NCI-H146 treated with DMSO at 0.1 percent for 48 hours (cell line): ENCODE results near the gene WNT3.

ENCODE experiments used
- DNase-seq: peaks from one replicate; lab custom pipeline; 2025; ENCODE audit not compliant: unreplicated experiment; lab: John Stamatoyannopoulos, UW

The WNT3 gene

DNA sequence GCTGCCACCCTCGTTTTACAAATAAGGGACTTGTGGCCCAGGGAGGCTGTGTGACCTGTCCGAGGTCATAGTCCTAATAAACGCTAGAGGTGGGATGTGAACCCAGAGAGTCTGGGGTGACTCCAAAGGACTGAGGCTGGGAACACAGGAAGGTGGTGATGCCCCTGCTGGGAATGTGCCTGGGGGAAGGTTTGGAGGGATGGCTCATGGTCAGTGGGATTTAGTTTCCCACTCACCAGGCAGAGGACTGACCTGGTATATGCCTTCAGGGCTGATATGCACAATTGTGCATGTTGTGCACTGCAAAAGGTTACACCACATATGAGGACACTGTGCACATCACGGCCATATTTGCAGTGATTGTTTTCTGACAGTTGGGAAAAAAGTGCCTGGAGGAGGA lies 19.0 kb upstream of the WNT3 start:
- no peak for DNase-seq

DNA sequence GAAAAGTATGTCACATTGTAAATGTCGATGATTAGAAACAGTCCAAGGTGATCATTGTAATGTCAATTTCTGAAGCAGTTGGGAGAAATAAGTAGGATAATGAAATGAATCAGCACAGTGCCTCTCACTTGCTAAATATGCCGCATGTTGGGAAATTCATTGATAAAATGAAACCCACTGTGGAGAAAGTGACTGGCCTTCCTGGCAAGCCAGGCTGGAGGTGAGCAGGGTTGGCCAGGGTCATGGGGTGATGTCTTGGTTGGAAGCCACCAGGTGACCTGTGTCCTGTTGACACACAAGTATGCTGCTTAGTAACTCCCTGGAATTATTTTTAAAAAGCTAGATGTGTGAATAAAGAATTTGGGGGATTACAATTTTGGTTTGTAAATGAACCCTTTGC lies 18.0 kb upstream of the WNT3 start:
- DNase-seq, result no peak

GRCh38 chr17:46834846-46835245 lies 16.4 kb upstream of the WNT3 start:
- no peak for DNase-seq

DNA sequence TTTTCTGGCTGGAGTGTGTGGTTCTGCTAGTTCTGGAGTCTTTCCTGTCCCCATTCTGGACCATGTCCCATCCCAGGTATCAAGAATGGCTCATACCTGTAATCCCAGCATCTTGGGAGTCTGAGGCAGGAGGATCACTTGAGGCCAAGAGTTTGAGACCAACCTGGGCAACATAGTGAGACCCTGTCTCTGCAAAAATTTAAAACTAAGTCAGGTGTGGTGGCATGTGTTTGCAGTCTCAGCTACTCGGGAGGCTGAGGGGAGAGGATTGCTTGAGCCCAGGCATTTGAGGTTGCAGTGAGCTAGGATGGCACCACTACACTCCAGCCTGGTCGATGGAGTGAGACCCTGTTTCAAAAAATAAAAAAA lies 15.3 kb upstream of the WNT3 start:
- DNase-seq, result no peak

- no peak for DNase-seq
Observed at GRCh38 chr17:46832945-46833839, 14.7 kb upstream of the WNT3 start.

DNA sequence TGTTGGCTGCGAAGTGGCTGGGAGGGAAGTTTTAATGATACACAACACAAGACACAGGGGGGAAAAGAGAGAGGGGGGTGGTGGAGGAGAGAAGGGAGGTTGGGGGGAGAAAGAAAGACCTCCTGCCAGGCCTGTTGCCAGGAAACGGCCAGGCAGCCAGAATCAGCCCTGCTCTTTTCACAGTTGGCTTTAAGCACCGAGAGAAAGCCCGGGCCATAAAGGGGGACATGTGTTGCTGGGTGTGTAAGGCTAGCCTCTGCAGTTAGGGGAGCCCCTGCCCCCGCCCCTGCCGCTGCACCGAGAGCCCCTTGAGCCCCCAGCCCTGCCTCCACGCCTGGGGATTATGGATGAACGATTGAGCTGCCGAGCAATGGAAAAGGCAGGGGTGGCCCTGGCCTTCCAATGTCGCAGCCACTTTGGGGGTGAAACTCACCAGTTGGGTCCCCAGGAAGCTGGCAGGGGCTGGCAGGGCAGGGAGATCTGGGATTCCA lies 13.9 kb upstream of the WNT3 start:
- no peak for DNase-seq

DNA sequence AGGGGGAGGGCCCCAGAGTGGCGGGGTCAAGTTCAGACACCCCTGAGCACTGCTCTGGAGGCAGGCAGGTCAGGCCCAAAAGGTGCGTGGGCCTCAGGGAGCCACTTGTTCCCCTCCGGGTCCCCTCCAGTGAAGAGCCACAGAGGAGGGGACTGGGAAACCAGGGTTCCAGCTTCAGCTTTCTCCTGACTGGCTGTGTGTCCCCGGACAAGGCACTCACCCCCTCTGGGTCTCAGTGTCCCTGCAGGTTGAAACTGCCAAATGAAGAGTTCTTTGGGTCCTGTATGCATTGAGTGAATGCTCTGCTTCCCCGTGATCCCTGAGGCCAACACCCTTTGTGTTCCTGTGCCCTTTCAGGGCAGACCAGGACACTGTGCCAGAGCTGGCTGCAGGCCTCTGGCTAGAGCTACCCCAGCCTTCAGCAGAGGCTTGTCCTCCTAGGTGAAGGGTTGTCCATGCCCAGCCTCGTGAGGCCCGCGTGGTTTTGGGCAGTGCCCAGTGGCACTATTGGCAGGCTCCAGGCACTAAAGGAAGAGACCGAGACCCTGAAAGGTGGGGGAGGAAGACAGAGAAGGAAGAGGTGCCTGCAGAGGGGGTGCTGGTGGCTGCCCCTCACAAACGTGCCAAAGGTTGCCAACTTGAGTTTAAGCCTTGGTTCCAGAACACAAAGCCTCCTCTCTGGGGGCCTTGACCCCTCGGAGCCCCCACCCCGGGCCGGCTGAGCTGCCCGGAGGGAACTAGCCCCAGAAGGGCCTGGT lies 13.3 kb upstream of the WNT3 start:
- no peak for DNase-seq

GRCh38 chr17:46827274-46827673 lies 8.8 kb upstream of the WNT3 start:
- DNase-seq, result no peak

GRCh38 chr17:46826116-46826515 lies 7.6 kb upstream of the WNT3 start:
- no peak for DNase-seq

DNA sequence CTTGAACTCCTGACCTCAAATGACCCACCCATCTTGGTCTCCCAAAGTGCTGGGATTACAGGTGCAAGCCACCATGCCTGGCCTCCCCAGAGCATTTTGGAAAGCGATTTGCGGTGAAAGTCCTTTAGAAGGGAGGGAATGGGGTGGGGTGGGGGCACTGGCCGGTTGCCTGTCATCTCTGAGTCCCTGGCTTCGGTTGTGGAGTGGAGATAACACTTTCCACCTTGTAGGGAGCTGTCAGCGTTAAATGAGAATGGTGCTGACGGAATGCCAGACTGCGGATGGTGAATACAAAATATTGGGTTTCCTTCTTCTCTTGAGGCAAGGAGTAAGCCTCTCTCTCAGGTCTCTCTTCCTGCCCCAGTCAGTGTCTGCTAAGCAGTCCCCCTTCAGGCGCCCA lies 5.2 kb upstream of the WNT3 start:
- no peak for DNase-seq

- no peak for DNase-seq
Observed at GRCh38 chr17:46822388-46822921, 4.0 kb upstream of the WNT3 start.

DNA sequence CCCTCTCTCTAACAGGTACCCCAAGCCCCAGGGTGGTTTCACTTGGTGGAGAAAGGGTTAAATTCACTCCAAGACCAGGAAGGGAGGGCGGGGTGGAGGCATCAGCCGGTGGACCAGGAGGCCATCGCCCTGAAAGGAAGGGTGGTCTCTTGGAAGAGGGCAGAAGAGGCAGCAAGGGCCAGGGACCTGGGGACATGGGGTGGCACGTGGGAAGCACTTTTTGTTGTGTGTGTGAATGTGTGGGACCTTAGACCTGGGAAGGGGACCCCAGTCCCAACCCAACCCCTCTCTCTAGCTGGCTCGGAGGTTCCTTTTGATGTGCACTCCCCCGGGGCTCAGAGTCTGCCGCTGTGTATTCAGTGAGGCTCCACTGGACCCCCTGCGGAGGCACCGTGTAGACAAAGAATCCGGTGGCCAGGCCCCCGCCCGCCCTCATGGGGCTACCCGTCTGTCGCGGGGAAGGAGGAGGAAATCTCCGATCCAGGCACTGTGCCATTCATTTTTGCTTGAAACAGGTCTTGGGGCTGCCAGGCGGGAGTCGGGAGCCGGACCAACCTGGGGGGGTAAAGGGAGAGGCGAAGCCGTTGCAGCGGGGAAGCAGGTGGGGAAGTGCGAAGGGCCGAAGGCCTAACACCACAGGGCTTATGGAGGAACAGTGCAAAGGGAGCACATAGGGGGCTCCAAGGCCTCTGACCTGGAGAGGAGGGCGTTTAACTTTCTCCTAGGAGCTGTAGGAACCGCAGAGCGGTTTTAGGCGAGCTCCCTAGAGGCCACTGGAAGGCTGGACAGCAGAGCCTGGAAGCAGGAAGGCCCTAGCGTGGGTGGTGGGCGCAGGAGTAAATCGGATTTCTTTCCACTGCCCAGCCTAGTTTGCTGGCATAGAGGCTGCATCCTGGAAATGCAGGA lies 3.2 kb upstream of the WNT3 start:
- DNase-seq, result no peak

- no peak for DNase-seq
Observed at GRCh38 chr17:46820592-46821450, 2.3 kb upstream of the WNT3 start.

GRCh38 chr17:46819906-46820351 lies 1.4 kb upstream of the WNT3 start:
- DNase-seq, result no peak

DNA sequence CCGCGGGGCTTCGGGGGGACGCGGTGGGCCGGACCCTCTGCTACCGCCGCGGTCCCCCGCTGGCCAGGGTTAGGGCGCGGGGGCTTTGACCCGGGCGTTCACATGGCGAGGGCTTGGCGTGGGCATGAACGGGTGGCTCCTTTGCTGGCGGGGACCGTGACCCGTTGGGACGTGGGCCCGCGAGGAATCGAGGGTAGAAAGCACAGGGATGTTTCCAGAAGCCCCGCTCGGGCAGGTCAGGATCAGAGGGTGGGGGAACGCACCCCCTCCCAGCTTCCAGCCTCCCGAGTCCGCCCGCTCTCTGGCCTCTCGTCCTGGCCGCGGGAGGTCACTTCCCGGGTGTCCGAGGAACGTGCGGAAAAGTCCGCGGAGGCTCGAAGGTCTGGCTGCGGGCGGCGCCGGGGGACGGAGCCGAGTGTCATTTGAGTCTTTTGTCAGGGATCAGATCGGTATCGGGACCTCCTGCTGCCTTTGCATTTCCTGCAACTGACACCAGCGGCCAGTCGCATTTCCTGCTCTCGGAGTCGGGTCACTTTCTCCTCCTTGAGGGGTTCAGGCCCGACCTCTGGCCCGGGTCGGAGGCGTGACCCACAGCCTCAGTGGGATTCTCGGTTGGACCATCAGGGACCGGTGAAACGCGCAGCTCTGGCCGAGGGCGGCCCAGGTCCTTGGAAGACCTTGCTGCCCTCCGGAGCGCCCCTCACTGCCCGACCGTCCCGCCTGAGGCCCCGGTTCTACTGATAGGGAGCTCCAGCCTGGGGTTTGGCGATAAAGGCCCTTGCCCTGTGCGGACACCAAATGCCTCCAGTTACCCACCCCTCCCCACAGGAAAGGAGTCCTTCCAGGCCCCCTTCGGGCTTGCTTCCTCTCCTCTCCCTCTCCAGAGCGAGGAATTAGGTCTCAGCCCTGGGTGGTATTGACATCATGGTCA lies 702 bp upstream of the WNT3 start:
- DNase-seq, result no peak

DNA sequence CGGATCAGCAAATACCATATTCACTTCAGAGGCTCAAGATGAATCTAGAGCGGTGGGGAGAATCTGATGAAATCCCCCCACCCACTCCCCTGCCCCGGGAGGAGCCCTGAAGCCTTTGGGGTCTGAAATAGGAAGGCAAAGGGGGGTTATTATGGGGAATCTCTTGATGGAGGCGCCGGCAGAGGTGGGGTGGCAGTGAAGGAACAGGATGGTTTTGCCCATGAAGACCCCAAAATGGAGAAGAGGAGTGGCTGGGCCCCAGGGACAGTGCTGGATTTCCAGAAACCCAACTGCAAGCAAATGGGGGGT lies 637 bp downstream of the WNT3 start:
- no peak for DNase-seq

- DNase-seq, result no peak
Observed at GRCh38 chr17:46817151-46817900, 1.2 kb downstream of the WNT3 start.
